ENCODE data around the gene MTUS2. TPM values are rescaled to one million over a fixed set of nuclear protein-coding genes. Genes with fewer than 3 reads are reported as not detected.

Gene MTUS2
- total RNA-seq, 1 donor from 2014 or later = 0.08 TPM

DNA sequence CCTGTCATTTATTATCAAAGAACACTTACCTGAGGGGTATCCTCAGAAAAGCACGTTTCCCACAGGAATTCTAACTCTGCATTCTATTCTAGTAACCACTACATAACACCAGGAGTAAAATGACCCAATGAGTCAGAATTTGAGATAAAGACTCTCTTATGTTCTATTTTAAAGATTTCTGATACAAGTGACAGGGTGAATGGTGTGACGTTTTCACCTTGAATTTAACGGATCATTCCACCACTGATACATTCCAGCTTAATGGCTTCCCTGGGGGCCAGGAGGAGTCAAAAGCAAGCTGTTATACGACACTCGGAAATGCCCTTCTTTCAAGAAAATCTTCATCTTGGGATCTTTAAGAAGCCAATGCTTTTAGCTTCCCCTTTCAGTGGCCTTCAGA lies 720.2 kb downstream of the MTUS2 start:
- no peak for DNase-seq (ENCODE audit: low read depth)

DNA sequence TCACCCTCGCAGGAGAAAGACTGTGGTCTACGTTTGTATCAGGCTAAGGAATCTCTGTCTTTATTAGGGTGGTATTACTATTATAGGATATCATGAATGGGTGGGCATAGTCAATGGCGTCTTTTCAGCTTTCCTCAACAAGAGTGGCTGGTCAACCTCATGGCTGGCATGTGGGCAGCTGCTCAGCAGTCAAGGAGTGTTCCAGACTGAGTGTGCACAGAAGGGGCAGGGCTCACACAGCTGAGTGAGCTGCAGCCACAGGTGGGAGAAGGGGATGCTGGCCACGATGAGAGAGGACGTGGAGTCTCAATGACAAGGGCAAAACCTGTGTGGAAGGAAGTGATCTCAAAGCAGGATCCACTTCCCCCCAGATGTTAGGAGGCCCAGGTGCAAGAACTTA lies 720.7 kb downstream of the MTUS2 start:
- DNase-seq (ENCODE audit: low read depth) = peak; percentile 31

DNA sequence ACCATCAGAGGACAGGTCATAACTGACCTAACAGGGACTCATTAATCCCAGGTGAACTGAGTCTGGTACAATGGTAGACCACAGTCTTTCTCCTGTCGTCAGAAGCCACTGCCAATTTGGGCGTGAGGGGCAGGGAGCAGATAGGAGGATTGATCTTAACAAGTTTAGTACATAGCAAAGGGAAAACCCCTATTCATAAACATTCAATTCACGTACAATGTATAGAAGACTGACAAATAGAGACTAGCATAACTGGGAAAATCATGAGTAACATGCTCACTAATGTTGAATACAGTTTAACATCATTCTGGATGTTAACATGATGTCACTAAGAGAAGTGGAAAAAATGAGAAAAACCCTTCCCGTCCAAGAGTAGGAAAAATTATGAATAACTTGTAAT lies 721.3 kb downstream of the MTUS2 start:
- DNase-seq (ENCODE audit: low read depth) = no peak

DNA sequence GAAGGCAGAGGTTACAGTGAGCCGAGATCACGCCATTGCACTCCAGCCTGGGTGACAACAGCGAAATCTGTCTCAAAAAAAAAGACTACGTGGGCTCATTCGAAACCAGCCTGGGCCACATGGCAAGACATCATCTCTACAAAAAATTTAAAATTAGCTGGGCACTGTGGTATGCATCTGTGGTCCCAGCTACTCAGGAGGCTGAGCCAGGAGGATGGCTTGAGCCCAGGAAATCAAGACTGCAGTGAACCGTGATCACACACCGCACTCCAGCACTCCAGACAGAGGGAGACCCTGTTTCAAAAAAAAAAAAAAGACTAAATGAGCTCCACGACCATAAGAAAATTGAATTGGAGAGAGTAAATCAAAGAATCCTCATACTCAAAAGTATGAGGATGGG lies 722.2 kb downstream of the MTUS2 start:
- DNase-seq (ENCODE audit: low read depth) = no peak

DNA sequence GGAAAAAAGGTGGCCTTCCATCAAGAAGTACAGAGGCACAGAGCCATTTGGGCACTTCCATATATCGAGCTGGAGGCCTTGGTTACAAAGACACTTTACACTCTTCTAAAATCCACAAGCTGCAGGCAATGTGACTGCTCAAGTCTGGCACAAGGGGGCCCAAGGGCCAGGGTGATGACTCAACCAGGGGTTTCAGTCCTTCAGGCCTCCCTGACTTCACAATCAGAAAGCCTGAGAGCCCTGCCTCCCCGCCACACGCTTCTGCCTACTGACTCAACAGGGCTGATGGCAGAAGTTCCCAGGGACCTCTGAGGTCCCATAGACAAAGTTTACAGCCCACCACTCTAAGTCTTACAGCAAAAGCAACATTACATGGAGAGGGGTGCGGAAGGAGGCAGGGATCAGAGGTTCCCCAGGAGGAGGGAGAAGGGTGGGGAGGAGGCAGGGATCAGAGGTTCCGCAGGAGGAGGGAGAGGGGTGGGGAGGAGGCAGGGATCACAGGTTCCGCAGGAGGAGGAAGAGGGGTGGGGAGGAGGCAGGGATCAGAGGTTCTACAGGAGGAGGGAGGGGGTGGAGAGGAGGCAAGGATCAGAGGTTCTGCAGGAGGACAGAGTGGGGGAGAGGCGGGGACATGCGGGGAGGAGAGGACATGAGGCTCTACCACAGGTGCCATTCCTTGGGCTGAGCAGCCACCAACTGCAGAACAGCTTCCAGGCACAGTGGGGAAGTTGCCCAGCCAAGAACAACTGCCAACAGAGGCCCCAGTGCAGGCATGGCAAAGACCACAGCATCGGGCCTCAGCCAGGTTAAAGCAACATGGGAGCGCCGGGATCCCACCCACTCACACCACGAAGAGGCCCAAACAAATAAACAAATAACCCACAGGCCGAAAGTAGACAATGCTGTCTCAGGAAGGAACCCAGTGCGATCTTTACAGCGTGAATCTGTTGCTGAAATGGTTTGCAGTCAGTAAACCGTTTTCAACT lies 723.4 kb downstream of the MTUS2 start:
- peak; percentile 19 for DNase-seq (ENCODE audit: low read depth)

DNA sequence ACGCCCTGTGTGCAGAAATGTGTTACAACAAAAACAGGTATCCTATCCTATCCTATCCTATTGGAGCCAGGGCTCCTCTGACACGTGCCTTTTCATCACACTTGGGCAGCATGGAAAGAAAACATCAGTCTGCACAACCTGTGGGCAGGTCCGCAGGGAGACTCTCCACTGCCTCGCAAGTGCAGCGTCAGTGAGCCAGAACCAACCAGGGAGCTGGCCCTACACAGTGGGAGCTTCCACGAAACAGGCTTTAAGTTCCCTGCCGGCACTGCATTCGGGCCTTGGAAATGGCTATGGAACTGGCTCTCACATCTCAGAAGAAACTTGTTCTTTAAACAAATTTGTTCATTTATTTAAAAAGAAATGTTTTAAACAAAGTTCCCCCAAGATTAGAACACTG lies 725.8 kb downstream of the MTUS2 start:
- DNase-seq (ENCODE audit: low read depth) = no peak

DNA sequence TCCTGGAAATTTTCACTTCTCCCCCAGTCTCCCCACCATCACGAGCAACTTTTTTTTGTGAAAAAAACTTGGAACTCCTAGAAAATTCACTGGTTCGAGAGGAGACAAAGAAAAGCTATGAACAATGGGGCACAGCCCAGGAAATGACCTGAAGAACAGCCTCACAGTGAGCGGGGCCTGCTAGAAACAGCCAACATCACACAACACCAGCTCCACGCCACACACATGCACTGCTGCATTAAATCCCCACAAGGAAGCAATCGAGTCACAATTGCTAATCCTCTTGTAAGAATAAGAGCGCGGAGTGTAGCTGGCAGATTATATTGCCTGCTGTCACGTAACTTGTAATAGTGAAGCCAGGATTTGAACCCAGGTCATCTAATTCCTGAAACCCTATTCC lies 726.5 kb downstream of the MTUS2 start:
- DNase-seq (ENCODE audit: low read depth) = no peak

DNA sequence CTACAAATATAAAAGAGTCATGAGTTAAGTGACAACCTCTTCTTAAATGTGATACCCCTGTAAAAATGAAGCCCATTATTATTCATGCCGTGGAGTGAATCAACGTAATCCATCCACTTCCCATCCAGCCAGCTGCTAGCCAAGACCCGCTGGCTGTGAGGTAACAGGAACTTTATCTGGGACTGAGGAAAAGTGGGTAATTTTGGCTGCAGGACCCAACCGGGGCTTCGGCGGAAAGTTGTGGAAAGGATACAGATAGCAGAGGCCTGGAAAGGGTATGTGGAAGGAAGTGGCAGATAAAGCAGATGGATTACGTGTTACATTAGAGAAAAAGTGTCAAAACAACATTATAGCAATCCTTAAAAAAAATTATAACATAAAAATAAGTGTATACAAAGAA lies 727.0 kb downstream of the MTUS2 start:
- no peak for DNase-seq (ENCODE audit: low read depth)

DNA sequence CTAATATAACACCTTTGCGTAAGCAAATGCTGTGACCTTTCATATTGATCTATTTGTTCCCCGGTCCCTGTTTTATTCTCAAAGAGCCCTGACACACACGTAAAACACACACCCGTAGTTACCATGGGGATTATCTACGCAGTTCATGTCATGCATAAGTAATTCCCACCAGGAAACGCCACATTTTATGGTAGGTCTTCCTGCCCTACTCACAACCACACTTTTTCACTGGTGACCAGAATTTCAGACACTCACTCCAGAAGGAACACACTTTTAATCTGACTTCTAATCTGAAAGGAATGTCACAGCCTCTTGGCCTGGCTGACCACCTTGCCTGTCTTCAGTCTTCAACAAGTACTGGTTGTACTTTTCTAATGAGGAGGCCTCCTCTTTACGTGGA lies 728.6 kb downstream of the MTUS2 start:
- no peak for DNase-seq (ENCODE audit: low read depth)

DNA sequence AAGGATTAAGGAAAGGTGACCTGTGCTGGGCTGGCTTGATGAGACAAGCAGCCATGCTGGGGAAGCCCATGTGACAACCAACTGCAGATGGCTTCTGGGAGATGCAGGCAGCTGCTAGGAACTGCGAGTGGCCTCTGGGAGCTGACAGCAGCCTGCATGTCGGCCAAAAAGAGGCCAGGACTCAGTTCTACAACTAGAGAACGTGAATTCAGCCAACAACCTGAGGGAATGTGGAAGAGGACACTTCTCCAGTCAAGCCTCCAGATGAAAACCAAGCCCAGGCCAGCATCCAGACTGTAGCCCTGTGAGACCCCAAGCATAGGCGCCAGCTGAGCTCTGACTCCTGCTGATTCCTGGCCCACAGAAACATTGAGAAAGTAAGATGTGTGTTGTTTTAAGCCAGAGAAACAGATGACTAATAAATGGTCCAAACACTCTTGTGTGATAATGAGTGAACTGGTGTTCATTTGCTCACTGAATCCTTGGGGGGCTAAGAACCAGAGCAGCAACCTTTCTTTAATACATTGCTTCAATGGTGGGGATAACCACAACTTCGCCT lies 730.4 kb downstream of the MTUS2 start:
- peak; percentile 17 for DNase-seq (ENCODE audit: low read depth)

DNA sequence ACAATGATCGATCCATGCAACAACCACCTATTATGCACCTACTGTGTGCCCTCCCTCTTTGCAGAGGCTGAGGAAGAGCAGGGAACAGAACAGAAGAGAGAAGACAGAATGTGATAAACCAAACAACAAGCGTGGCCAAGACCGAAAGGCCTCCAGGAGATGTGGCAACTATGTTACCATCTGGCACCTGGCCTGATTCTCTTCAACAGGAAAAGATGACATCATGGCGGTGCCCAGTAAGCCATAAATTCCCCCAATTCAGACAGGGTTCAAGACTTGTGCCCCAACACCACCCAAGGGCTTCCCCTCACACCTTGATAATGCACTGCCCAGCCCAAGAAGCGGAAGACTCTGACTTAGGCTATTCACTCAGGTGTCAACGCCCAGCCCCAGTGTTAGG lies 731.1 kb downstream of the MTUS2 start:
- DNase-seq (ENCODE audit: low read depth) = no peak

Other genes with a start within 250 kb of the MTUS2 start
- gene POMP, start 161.2 kb upstream of the MTUS2 start, total RNA-seq = 90.0 and 152 TPM in 2 replicates
- 18.4 and 20.4 TPM in 2 replicates for gene SLC46A3, start 101.4 kb upstream of the MTUS2 start, total RNA-seq